ENCODE measurements around the gene FRMD3. TPM values are rescaled to one million over a fixed set of nuclear protein-coding genes. Genes with fewer than 3 reads are reported as not detected.

FRMD3 gene
- total RNA-seq, 4 donors from 2014 or later, result 2.2 to 5.8 (median 4.4) TPM

GRCh38 chr9:83474631-83475030, 63.6 kb downstream of the FRMD3 start:
- TF ChIP-seq CTCF (IDR thresholded peaks at IDR 0.05), result no peak
- TF ChIP-seq POLR2A (IDR thresholded peaks at IDR 0.05), result no peak
- no peak overlapping the region for H3K4me3 ChIP-seq (ENCODE audit: low read depth, poor library complexity, severe bottlenecking)
- no peak for DNase-seq (ENCODE audit: low spot score in 2 of 2)
- intact Hi-C loops (cut with DNase I; ENCODE audit: low total_unique reads), result loop anchor here (5.0 kb wide), 1 partner anchor 598 kb away; no protein-coding TSS in a partner anchor

- 59 to 70% methylated on average over 5 of the region's 5 CpGs for WGBS, 2 donors
- intact Hi-C loops (cut with DNase I; ENCODE audit: low total_unique reads), result no loop called here
- DNase-seq (ENCODE audit: low spot score in 2 of 2), result no peak
- TF ChIP-seq POLR2A (IDR thresholded peaks at IDR 0.05) (no peak), CTCF (IDR thresholded peaks at IDR 0.05) (no peak)
- H3K4me3 ChIP-seq (ENCODE audit: low read depth, poor library complexity, severe bottlenecking), result no peak overlapping the region
Observed at GRCh38 chr9:83473488-83473971, 64.7 kb downstream of the FRMD3 start.

DNA sequence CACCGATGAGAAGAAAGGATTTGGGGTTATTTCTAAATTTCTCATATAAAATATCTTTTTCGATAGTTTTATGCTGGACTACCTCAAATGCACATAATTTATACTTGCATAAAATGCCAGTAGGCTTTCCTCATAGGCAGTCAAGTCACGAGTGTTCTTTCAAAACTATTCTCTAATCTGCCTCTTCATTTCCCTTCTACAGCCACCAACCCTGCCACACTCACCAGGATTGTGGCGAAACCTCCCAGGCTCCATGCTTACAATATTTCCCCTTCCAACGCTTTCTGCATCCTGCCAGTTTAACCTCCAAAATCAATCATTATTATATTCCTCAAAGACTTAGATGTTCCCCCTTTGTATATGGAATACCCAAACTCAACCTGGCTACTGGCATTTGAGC, 65.4 kb downstream of the FRMD3 start:
- intact Hi-C loops (cut with DNase I; ENCODE audit: low total_unique reads), result no loop called here
- 79 to 86% methylated on average over 5 of the region's 5 CpGs for WGBS, 2 donors
- no peak for TF ChIP-seq CTCF (IDR thresholded peaks at IDR 0.05)
- TF ChIP-seq POLR2A (IDR thresholded peaks at IDR 0.05), result no peak
- H3K4me3 ChIP-seq (ENCODE audit: low read depth, poor library complexity, severe bottlenecking), result no peak overlapping the region
- peak in 1 of 2 donors; percentile 23 for DNase-seq (ENCODE audit: low spot score in 2 of 2)

DNA sequence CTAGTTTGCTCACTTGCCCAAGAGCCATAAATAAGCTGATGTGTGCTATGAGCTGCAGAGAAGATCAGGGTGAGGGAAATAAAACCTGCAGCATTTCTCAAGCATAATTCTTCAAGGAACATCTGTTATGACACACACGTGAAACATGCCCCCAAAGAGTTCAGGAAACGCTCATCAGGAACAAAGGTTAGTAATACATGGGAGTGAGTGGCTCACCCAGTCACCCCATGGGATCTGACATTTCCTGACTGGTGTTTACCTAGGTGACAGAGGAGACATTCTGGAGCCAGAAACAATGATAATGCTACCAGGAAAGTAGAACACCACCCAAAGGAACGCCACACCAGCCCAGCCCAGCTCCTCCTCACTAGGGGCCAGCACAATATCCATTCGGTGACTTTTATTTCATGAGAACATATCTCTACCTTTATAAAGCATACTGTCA, 66.0 kb downstream of the FRMD3 start:
- intact Hi-C loops (cut with DNase I; ENCODE audit: low total_unique reads), result no loop called here
- no peak overlapping the region for H3K4me3 ChIP-seq (ENCODE audit: low read depth, poor library complexity, severe bottlenecking)
- 65 to 73% methylated on average over 4 of the region's 4 CpGs for WGBS, 2 donors
- DNase-seq (ENCODE audit: low spot score in 2 of 2), result no peak
- TF ChIP-seq CTCF (IDR thresholded peaks at IDR 0.05), result no peak
- TF ChIP-seq POLR2A (IDR thresholded peaks at IDR 0.05), result no peak

- intact Hi-C loops (cut with DNase I; ENCODE audit: low total_unique reads), result no loop called here
Observed at GRCh38 chr9:83471241-83471640, 67.0 kb downstream of the FRMD3 start.

More at GRCh38 chr9:83471241-83471640, 67.0 kb downstream of the FRMD3 start:
- no peak for DNase-seq (ENCODE audit: low spot score in 2 of 2)
- H3K4me3 ChIP-seq (ENCODE audit: low read depth, poor library complexity, severe bottlenecking), result no peak overlapping the region
- no peak for TF ChIP-seq POLR2A (IDR thresholded peaks at IDR 0.05)
- TF ChIP-seq CTCF (IDR thresholded peaks at IDR 0.05), result no peak
- WGBS, 2 donors, result 80 to 87% methylated on average over 4 of the region's 4 CpGs

Data from lower leg skin (tissue), 4 donors.